HG03469 (cell line): ENCODE data around the gene C21orf58.
A peak's percentile ranks its signal among the peaks of the same experiment; 100 is the strongest.

Source experiments
- ATAC-seq: cut with Tn5 transposase; IDR thresholded peaks from one replicate; pipeline ENCODE4 v1.9.1; 2021; ENCODE audit warnings: mild to moderate bottlenecking, moderate library complexity, moderate number of reproducible peaks; ENCODE audit not compliant: unreplicated experiment

Gene C21orf58

GRCh38 chr21:46297338-46298271 is 26.1 kb downstream of the C21orf58 start:
- ATAC-seq: no peak

GRCh38 chr21:46295996-46296752 is 27.5 kb downstream of the C21orf58 start:
- no peak for ATAC-seq

DNA sequence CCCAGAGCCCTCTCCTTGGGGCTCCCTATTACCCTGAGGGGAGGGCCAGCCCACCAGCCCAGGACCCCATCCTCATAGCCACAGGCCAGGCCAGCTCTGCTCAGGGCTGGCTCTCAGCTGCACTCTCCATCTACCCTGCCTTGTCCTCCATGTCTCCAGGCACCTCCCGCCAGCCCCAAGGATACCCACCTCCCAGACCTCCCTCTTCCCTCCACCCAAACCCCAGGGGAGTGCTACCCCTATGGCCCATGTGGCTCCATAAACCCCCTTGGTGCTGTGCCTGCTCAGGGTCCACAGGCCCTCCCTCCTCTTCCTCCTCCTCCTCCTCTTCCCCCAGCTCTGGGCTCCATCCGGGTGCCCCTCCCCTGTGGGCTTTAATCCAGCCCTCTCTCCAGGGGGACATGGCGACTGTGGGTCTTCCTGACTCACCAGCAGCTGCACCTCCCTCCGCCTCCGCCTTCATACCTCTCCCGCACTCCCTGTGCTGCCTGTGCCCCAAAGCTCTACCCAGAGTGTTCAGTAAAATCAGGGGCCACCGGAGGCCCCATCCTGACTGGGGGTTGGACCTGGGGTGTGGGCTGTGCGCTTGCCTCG is 28.4 kb downstream of the C21orf58 start:
- no peak for ATAC-seq

DNA sequence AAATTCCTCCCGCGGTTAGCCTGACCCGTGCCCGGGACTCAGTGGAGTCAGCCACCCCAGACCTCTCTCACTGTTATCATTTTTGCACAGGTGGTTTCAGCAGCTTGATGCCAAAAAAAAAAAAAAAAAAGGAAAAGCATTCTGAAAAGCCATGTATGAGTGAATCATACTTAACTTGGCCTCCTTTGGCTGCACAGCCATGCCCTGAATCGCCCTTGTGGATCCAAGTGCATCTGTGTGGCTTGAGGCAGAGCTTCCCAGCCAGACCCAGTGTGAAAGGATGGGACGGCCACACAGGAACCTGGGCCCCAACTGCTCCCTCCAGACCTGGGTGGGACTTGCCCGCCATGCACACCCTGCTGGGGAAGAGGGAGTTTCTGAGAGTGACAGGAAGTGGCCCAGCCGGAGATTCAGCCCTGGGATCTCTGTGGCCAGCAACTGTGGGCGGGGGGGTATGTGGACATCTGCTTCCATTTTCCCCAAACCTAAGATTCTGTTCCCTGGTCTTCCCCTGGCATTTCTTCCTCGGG is 29.0 kb downstream of the C21orf58 start:
- no peak for ATAC-seq

- ATAC-seq: no peak
These were observed 32.1 kb downstream of the C21orf58 start for GRCh38 chr21:46291561-46291960.

DNA sequence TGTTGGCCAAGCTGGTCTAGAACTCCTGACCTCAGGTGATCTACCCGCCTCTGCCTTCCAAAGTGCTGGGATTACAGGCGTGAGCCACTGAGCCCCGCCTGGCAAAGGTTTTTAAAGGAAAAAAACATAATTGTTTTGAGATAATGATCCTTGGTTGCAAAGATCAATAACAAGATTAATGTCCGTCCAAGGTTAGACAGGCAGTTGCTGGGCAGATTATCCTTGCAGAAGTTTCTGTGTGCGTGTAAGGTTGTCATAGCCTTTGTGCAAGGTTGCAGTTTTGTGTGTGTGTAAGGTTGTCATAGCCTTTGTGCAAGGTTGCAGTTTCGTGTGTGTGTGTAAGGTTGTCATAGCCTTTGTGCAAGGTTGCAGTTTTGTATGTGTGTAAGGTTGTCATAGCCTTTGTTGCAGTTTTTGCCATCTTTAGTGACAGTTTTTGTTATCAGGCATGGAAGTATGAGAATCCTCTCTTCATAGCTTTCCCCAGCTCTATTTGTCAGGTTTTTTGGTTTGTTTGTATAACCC is 34.0 kb downstream of the C21orf58 start:
- ATAC-seq: no peak

- no peak for ATAC-seq
These were observed 36.1 kb downstream of the C21orf58 start for GRCh38 chr21:46287541-46287940.

DNA sequence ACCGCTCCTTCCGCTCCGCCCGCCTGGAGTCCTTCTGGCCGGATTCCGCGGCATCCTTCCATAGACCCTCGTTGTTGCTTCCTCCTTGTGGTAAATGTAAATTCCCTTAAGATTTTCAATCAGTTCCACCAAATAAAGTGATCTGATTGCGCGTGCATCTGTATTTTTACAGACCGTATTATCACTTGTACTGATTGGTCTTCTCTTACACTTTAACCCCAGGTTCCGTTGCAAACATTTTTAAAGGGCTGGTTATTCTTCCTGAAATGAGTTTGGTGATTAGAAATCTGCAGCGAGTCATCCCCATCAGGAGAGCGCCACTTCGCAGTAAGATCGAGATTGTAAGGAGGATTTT is 37.0 kb downstream of the C21orf58 start:
- ATAC-seq: peak; percentile 5

GRCh38 chr21:46285761-46286647 is 37.7 kb downstream of the C21orf58 start, which contains the start of gene YBEY:
TSS of gene YBEY (plus strand) at chr21:46286342. CDS start at chr21:46286914, 572 bp downstream.
- peak; percentile 35 for ATAC-seq

GRCh38 chr21:46285206-46285661 is 38.4 kb downstream of the C21orf58 start, which contains the start of gene MCM3AP:
TSS of gene MCM3AP (minus strand) at chr21:46285611. CDS start at chr21:46285286, 325 bp downstream.
- no peak for ATAC-seq

GRCh38 chr21:46284733-46285132 is 38.9 kb downstream of the C21orf58 start:
- no peak for ATAC-seq

GRCh38 chr21:46284077-46284644 is 39.5 kb downstream of the C21orf58 start:
- no peak for ATAC-seq

DNA sequence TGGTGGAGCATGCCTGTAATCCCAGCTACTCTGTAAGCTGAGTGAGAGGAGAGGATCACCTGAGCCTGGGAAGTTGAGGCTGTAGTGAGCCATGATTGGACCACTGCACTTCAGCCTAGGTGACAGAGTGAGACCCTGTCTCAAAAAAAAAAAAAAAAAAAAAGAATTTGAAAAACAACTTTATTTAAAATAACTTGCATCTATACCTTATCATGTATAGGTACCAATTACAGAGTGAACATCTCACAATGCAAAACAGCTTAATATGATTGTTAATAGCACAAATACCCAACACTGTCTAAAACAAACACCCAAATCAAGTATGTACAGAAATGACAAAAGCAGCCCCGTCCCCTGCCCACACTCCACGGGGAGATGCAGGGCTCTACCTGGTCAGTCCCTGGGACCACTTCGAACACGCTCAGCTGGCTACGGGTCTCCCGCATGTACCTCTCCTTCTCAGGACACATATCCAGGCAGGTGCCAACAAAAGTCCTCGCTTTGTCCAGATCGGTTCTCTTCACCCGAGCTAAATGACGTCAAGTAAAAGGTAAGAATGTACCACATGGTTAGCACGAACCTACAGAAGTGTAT is 48.8 kb downstream of the C21orf58 start:
- ATAC-seq: no peak

DNA sequence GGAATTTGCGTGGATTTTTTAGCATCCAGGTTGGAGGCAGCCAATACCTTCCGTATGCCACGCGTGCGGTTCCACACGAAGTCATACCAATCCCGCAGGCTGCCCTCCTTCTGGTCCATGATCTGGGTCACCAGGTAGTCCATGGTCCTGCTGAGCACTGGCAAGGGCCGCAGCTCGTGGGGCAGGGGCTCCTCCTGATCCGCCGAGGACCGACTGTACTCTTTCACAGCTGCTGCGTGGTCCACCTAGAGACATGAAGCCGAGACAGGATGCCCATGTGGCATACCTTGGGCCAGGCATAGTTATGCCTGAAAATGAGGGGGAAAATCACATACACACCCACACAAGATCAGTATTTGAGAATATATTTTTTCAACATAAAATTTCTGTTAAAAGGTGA is 50.3 kb downstream of the C21orf58 start:
- no peak for ATAC-seq

GRCh38 chr21:46269466-46269865 is 54.2 kb downstream of the C21orf58 start:
- no peak for ATAC-seq

DNA sequence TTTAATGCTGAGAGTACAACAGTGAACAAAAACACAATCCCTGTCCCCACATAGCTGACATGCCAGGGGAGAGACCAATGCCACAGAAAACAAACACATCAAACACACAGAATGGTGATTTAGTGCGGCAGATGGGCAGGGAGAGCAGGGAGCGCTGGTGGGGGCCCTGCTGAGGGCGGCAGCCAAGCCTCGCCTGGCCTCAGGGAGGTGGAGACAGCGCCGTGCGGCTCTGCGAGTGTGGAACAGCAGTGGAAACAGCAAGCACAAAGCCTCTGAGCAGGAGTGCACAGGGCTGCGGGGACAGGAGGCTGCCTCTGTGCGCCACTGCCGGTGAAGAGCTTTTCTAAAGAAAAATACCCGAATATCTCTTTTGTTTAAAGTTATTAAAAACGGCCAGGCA is 55.3 kb downstream of the C21orf58 start:
- no peak for ATAC-seq

DNA sequence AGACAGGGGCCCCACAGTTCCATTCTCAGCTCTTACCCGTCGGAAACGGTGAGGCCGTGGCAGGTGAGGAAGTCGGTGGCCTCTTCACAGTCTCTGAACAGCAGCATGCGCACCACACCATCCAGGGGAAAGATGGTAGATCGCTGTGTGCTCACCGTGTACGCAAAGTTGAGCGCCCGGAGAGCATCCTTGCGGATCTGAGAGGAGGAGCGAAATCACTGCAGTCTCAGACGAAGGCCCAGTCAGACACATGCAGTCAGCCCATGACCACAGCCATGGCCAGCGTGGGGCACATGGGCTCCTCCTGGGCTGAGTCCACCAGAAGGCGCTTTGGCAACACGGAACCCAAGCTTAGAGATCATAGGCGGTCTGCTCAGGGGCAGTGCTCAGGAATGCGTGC is 56.7 kb downstream of the C21orf58 start:
- ATAC-seq: no peak

GRCh38 chr21:46265736-46266525 is 57.7 kb downstream of the C21orf58 start:
- no peak for ATAC-seq
